ENCODE measurements around the gene IKBKG.
"Not testable (repeated sequence)": the region's sequence is repeated elsewhere in the genome, so short reads cannot be mapped to it uniquely, and the experiment has no call there.

The IKBKG gene

GRCh38 chrX:154547245-154548027, at the start of gene IKBKG:
TSS of gene IKBKG (plus strand) at chrX:154547620. CDS start at chrX:154552003, 4,383 bp downstream.
- DNase-seq (ENCODE audit: low read depth) = peak; percentile 80

GRCh38 chrX:154501423-154501822, 46.0 kb upstream of the IKBKG start:
- DNase-seq (ENCODE audit: low read depth) = not testable (repeated sequence)

GRCh38 chrX:154502098-154502497, 45.3 kb upstream of the IKBKG start:
- no peak for DNase-seq (ENCODE audit: low read depth)

- no peak for DNase-seq (ENCODE audit: low read depth)
These were observed 44.4 kb upstream of the IKBKG start for GRCh38 chrX:154502989-154503388.

- no peak for DNase-seq (ENCODE audit: low read depth)
These were observed 41.7 kb upstream of the IKBKG start for GRCh38 chrX:154505734-154506133.

- no peak for DNase-seq (ENCODE audit: low read depth)
These were observed 40.7 kb upstream of the IKBKG start for GRCh38 chrX:154506483-154507332.

GRCh38 chrX:154507673-154508383, 39.6 kb upstream of the IKBKG start:
- no peak for DNase-seq (ENCODE audit: low read depth)

- no peak for DNase-seq (ENCODE audit: low read depth)
These were observed 39.1 kb upstream of the IKBKG start for GRCh38 chrX:154508384-154508745.

- DNase-seq (ENCODE audit: low read depth) = no peak
These were observed 38.0 kb upstream of the IKBKG start for GRCh38 chrX:154509455-154509854.

- DNase-seq (ENCODE audit: low read depth) = no peak
These were observed 35.7 kb upstream of the IKBKG start for GRCh38 chrX:154511761-154512160.

GRCh38 chrX:154512879-154513553, 34.4 kb upstream of the IKBKG start:
- DNase-seq (ENCODE audit: low read depth) = no peak

GRCh38 chrX:154513716-154514115, 33.7 kb upstream of the IKBKG start:
- DNase-seq (ENCODE audit: low read depth) = no peak

GRCh38 chrX:154515090-154515965, 32.1 kb upstream of the IKBKG start:
- no peak for DNase-seq (ENCODE audit: low read depth)

- peak; percentile 87 for DNase-seq (ENCODE audit: low read depth)
These were observed 31.3 kb upstream of the IKBKG start, which contains the start of gene FAM3A for GRCh38 chrX:154515966-154516655. TSS of gene FAM3A (minus strand) at chrX:154516232. CDS start at chrX:154515772, 460 bp downstream.

GRCh38 chrX:154516656-154517100, 30.7 kb upstream of the IKBKG start:
- no peak for DNase-seq (ENCODE audit: low read depth)

- no peak for DNase-seq (ENCODE audit: low read depth)
These were observed 30.2 kb upstream of the IKBKG start for GRCh38 chrX:154517101-154517781.

GRCh38 chrX:154519389-154519788, 28.0 kb upstream of the IKBKG start:
- no peak for DNase-seq (ENCODE audit: low read depth)

GRCh38 chrX:154525606-154526490, 21.6 kb upstream of the IKBKG start:
- no peak for DNase-seq (ENCODE audit: low read depth)
